Glomerular visceral epithelial cell (primary cell): Measurements from ENCODE around the gene ZNF441.
"Not testable (repeated sequence)": the region's sequence is repeated elsewhere in the genome, so short reads cannot be mapped to it uniquely, and the experiment has no call there.

Experiments
- DNase-seq: peaks from one replicate; pipeline ENCODE4 v3.0.0-alpha.2; 2016; ENCODE audit errors: extremely low spot score

ZNF441 gene

DNA sequence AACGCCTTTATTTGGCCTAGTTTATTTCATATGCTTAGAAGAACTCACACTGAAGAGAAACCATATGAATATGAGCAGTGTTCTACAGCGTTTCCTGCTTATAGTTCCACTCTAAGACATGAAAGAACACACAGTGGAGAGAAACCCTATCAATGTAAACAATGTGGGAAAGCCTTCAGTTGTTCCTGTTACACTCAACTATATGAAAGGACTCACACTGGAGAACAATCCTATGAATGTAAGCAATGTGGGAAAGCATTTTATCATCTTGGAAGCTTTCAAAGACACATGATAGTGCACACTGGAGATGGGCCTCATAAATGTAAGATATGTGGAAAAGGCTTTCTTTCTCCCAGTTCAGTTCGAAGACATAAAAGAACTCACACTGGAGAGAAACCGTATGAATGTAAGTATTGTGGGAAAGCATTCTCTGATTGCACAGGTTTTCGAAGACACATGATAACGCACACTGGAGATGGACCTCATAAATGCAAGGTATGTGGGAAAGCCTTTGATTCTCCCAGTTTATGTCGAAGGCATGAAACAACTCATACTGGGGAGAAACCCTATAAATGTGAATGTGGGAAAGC, 13.7 kb downstream of the ZNF441 start:
- DNase-seq, result no peak

DNA sequence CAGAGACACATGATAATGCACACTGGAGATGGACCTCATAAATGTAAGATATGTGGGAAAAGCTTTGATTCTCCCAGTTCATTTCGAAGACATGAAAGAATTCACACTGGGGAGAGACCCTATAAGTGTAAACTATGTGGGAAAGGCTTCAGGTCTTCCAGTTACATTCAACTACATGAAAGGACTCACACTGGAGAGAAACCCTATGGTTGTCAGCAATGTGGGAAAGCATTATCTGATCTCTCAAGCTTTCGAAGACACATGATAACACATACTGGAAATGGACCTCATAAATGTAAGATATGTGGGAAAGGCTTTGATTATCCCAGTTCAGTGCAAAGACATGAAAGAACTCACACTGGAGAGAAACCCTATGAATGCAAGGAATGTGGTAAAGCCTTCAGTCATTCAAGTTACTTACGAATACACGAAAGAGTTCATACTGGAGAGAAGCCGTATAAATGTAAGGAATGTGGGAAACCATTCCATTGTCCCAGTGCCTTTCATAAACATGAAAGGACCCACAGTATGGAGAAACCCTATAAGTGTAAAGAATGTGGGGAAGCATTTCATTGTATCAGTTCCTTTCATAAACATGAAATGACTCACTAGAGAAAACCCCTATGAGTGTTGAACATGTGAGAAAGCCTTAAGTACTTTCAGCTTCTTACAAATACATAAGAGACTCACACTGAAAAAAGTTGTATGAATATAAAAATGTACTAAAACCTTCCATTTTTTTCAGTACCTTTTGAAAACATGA, 14.7 kb downstream of the ZNF441 start:
- DNase-seq, result no peak

DNA sequence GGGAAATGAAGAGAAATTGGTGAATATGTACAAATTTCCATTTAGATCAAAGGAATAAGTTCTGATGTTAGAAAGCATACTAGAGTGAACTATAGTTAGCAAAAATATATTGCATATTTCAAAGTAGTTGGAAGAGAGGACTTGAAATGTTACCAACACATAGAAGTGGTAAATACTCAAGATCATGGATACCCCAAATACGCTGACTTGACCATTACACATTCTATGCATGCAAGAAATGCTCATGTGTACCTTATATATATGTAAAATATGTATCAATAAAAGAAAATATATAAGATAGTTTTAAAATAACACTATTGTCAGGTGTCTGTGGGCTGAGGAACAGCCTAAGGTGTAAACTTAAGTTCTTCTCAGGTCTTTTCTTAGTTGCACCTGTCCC, 17.0 kb downstream of the ZNF441 start:
- DNase-seq, result no peak

DNA sequence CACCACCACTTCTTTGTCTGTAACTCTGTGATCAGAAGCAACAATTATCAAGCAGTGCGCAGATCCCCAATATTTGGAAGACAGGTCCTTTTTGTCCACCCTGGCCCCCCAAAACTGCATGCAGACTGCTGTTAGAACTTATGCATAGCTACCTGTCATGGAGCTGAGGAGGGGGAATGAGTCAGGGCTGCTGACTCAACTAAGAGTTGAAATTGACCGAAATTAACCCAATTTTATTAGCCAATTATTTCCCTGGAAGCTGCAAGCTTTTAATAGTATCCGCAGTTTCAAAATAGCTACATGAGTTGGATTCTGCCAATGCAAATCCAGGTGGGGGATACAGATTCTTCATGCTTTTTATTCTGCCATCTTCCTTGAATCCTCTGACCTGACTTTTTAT, 17.6 kb downstream of the ZNF441 start:
- DNase-seq, result no peak

DNA sequence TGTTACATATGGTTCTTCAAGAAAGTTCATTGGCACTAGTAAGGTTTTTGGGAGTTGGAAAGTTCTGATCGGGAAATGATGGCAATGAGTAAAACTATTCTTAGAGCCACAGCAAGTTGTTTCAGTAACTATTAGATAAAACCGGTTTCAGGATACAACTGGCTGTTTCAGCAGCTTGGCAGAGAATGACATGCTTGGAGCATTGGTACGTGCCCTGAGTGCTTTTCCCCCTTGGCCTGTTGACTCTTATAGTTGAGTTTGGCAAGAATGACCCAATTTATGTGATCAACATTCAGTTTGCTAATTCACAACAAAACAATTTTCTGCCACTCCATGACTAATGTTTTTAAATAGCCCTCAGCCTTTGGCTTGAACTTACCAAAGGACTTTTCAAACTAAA, 20.7 kb downstream of the ZNF441 start:
- no peak for DNase-seq

DNA sequence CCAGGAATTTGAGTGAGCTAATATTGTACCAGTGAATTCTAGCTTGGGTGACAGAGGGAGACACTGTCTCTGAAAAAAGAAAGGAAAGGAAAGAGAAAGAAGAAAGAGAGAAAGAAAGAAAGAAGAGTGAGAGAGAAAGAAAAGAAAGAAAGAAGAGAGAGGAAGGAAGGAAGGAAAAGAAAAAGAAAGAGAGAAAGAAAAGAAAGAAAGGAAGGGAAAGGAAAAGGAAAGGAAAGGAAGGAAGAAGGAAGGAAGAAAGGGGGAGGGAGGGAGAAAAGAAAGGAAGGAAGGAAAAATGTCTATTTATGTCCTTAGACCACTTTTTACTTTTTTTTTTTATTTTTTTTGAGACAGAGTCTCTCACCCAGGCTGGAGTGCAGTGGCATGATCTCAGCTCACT, 26.1 kb downstream of the ZNF441 start:
- no peak for DNase-seq

DNA sequence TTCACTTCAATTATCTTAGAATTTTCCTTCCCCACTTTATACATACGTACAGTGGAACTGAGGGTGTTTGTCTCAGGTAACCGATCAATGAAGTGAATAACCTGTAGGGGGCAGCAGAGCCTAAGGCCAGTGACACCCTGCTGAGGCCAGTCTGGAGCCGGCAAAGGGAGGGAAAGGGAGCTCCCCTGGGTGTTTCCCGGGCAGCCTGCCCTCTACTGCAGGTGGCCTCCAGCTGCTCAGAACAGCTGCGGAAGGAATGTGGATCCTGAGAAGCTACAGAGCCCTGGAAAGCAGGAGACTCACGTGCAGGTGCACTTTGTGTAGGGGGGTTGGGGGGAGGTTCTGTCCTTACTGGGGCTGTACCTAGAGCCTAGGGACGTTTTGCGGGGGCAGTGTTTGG, 30.7 kb downstream of the ZNF441 start:
- DNase-seq, result peak; percentile 63

DNA sequence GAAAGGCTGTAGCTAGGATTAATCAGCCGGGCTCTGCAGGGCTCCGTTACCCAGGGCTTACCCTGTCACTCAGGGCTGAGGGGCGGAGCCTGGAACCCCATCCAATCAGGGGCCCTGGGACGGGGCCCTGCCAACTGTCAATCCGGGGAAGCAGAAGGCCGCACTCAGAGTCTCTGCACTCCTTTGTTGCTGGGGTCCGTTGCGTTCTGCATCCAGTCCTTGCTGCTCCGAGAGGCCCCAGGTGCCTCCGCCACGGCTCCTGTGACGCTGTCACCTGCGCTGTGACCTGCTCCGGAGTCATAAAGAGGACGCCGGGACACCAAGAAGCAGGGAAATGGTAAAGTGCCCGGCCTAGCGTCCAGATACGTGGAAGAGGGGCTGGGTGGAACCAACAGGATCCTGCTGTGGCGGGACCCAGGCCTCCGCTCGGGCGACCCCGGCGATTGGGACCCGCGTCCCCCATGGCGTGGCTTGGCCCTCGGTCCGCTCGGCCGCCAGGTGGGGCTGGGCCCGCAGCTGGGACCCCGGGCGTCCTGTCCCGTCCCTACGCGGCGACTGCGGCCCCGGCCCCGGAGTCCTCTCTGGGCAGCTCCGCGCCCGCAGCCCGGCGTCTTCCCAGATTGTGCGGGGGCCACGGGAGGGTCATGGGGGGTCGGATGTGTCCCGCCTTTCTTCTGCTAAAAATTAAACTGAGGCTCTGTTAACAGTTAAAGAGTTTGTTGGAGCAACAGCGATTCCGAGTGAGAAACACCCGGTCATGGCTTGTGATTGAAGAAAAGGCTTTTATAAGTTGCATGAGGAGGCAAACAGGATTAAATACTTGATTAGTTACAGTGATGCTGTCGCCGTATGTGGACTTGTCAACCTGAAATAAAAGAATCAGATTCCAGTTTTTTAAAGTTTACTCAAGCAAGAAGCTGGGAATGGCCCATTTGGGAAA, 31.9 kb downstream of the ZNF441 start, which contains the start of gene ZNF491:
Gene ZNF491, plus strand, starts transcription at position 133 of the 940 bp plus-strand sequence. CDS start 7,431 bp downstream, outside the sequence.
- DNase-seq, result no peak

DNA sequence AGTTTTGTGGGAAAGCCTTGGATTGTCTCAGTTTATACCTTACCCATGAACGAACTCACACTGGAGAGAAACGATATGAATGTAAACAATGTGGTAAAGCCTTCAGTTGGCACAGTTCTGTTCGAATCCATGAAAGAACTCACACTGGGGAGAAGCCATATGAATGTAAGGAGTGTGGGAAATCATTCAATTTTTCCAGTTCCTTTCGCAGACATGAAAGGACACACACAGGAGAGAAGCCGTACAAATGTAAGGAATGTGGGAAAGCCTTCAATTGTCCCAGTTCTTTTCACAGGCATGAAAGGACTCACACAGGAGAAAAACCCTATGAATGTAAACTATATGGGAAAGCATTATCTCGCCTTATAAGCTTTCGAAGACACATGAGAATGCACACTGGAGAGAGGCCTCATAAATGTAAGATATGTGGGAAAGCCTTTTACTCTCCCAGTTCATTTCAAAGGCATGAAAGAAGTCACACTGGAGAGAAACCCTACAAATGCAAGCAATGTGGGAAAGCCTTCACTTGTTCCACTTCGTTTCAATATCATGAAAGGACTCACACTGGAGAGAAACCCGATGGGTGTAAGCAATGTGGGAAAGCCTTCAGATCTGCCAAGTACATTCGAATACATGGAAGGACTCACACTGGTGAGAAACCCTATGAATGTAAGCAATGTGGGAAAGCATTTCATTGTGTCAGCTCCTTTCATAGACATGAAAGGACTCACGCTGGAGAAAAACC, 39.7 kb downstream of the ZNF441 start:
- DNase-seq, result no peak

DNA sequence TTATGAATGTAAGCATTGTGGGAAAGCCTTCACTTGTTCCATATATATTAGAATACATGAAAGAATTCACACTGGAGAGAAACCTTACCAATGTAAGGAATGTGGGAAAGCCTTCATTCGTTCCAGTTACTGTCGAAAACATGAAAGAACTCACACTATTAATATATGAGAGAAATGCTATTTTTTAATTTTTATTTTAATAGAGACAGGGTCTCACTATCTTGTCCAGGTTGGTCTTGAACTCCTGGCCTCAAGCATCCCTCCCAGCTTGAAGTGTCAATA, 40.2 kb downstream of the ZNF441 start:
- DNase-seq, result no peak

DNA sequence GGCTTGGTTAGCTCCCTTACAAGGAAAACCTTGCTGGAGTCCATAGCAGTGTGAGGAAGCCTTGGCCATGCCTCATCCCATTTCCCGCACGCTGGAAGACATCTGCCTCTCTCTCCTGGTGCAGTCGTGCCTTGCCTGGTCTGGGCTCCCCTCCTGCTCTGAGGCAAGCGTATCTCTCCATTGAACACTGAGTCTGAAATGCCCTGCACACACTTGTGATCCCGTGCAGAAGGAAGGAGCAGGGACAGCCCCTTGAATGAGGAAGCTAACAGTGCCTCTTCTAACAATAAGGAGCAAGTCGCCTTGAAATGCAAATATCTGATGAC, 46.9 kb downstream of the ZNF441 start:
- no peak for DNase-seq

DNA sequence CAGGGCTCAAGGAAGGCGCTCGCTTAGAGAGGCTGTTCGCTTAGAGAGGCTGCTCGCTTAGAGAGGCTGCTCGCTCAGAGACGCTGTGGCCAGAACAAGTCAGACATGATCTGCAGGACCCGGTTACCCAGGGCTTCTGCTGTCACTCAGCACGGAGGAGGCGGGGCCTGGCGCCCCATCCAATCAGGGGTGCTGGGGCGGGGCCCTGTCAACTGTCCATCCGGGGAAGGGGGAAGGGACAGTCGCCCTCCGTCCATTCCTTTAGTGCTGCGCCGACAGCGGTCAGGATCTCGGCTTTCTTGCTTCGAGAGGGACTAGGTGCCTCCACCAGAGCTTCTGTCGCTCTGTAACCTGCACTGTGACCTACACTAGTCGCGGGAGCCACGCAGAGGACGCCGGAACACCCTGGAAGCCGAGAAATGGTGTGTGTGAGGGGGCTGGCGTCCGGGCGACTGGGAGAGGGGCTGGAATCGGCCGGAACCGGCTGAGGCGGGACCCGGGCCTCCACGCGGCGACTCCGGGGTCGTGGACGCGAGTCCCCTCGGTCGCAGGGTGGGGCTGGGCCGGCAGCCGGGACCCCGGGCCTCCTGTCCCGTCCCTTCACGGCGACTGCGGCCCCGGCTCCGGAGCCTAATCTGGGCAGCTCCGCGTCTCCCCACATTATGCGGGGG, 47.4 kb downstream of the ZNF441 start, which contains the start of gene ZNF440:
Gene ZNF440, plus strand, starts transcription at position 245 of the 671 bp plus-strand sequence. Its CDS starts 175 bp downstream, at position 420.
- peak; percentile 94 for DNase-seq

DNA sequence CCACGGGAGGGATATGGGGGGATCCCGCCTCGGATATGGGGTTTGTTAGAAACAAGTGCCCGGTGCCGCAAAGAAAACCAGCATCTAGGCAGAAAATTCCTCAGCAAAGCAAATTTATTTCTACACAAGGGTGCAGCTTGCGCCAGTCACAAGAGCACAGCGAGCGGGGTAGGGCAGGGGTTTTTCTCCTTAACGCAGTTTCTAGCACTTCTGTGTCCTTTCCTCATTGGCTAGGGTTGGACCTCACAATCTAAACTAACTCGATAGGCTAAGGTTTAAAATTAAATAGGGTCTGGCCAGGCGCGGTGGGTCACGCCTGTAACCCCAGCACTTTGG, 47.9 kb downstream of the ZNF441 start:
- DNase-seq, result peak; percentile 15

DNA sequence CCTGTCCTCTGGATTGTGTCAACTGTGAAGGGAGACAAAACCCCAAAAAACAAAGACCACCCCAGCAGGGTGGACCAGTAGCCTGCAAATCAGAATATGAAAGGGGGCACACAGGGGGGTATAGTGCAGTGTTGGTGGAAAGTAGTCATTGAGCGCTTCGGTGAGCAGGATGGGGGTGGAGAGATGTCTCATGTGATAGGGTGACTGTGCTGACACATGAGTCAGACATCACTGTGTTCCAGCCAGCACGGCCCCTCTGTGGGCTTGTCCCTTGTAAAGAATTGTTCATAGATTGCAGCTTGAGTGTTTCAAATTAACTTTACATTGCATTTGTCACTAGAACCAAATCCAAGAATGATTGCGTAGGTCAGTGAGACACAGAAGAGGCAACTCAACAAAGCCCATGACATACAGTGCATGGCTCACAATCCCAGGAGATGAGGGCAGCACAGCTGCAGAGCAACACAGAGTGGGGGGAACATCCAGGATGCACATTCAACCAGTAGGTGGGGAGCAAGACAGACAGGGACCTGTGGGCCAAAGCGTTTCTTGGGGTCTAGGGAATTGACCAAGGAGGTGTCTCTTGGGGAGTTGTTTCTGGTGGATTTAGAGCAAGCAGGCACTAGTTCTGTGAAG, 54.8 kb downstream of the ZNF441 start:
- peak; percentile 34 for DNase-seq

DNA sequence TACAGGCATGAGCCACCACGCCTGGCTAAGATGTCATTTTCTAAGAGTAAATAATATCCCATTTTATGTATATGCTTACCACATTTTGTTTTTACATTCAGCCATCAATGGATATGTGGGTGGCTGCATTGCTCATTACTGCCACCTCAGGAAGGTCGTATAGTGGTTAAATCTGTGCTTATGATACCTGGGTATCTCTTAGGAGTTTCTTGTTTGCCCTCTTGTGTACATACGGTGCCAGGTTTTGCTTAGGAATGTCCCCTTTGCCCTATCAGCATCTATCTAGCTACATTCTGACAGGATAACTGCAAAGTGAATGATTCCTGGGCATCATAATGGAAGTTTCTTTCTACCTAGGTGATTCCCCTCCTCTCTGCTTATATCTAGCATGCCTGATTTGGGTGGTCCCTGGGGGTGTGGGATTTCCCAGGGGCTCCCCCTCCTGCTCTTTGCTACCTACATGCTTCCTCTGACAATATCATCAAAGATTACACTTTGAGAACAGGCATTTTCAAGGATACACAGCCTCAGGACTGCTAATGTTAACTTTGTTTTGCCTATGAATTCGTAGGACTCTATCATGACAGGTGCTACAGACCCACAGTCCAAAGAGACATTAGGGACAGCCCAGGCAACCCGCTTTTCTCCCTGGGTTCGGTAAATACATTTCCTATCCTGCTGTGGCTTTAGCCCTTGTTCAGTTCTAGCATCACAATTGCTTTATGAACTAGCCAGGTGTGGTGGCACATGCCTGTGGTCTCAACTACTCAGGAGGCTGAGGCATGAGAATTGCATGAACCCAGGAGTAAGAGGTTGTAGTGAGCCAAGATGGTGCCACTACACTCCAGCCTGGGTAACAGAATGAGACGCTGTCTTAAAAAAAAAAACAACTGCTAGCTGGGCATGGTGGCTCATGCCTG, 62.4 kb downstream of the ZNF441 start:
- DNase-seq, result not testable (repeated sequence)

DNA sequence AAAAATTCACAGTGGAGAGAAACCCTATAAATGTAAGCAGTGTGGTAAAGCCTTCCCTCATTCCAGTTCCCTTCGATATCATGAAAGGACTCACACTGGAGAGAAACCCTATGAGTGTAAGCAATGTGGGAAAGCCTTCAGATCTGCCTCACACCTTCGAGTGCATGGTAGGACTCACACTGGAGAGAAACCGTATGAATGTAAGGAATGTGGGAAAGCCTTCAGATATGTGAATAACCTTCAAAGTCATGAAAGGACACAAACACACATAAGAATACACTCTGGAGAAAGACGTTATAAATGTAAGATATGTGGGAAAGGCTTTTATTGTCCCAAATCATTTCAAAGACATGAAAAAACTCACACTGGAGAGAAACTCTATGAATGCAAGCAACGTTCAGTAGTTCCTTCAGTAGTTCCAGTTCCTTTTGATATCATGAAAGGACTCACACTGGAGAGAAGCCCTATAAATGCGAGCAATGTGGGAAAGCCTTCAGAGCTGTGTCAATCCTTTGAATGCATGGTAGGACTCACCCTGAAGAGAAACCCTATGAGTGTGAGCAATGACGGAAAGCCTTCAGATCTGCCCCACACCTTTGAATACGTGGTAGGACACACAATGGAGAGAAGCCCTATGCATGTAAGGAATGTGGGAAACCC, 65.6 kb downstream of the ZNF441 start:
- DNase-seq, result no peak

DNA sequence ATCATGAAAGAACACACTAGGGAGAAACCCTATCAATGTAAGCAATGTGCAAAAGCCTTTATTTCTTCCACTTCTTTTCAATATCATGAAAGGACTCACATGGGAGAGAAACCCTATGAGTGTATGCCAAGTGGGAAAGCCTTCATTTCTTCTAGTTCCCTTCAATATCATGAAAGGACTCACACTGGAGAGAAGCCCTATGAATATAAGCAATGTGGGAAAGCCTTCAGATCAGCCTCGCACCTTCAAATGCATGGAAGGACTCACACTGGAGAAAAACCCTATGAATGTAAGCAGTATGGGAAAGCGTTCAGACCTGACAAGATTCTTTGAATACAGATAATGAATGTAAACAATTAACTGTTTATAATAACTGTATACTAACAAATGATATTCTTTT, 66.7 kb downstream of the ZNF441 start:
- DNase-seq, result no peak
